GM23338 (cell line): ENCODE data around the gene CBFA2T2. TPM values are rescaled to one million over a fixed set of nuclear protein-coding genes. Genes with fewer than 3 reads are reported as not detected.

Experiments used
- ATAC-seq: fragments of 200-7000 bp; cut with Tn5 transposase; 3 replicates; pipeline ENCODE4 v1.9.1; 2020
- DNase-seq: peaks from one replicate; pipeline ENCODE4 v3.0.0-alpha.2; 2015; ENCODE audit warnings: low spot score
- H2AFZ ChIP-seq: fragments of 200-600 bp; sonication (generic); 2 replicates; pipeline ENCODE4 v1.8.0; 2016; ENCODE audit warnings: antibody characterized with exemption, mild to moderate bottlenecking, moderate library complexity
- H3F3A ChIP-seq: fragments of 200-600 bp; sonication (generic); replicated peaks from 2 replicates; pipeline ENCODE4 v1.8.0; 2017; ENCODE audit warnings: antibody characterized with exemption, mixed run types, low read depth
- H3K27ac ChIP-seq: fragments of 200-600 bp; sonication (generic); 2 replicates; pipeline ENCODE4 v1.6.1; 2016; ENCODE audit warnings: low read depth
- H3K27me3 ChIP-seq: fragments of 200-600 bp; sonication (generic); 2 replicates; pipeline ENCODE4 v1.8.0; 2016; ENCODE audit warnings: mild to moderate bottlenecking, mixed run types, moderate library complexity; ENCODE audit not compliant: insufficient read depth
- H3K36me3 ChIP-seq: fragments of 200-600 bp; sonication (generic); 2 replicates; pipeline ENCODE4 v1.8.0; 2016; ENCODE audit warnings: mild to moderate bottlenecking; ENCODE audit not compliant: insufficient read depth
- H3K4me1 ChIP-seq: fragments of 200-600 bp; sonication (generic); 2 replicates; pipeline ENCODE4 v1.8.0; 2016; ENCODE audit warnings: mild to moderate bottlenecking, moderate library complexity; ENCODE audit not compliant: insufficient read depth
- H3K4me2 ChIP-seq: fragments of 200-600 bp; sonication (generic); 2 replicates; pipeline ENCODE4 v1.7.1; 2017; ENCODE audit warnings: mixed run types
- H3K4me3 ChIP-seq: fragments of 200-600 bp; sonication (generic); 2 replicates; pipeline ENCODE4 v1.6.1; 2016; ENCODE audit warnings: mixed run types
- H3K79me2 ChIP-seq: fragments of 200-600 bp; sonication (generic); replicated peaks from 2 replicates; pipeline ENCODE4 v1.8.0; 2017; ENCODE audit warnings: mild to moderate bottlenecking; ENCODE audit not compliant: insufficient read depth
- H3K9me2 ChIP-seq: fragments of 200-600 bp; sonication (generic); 2 replicates; pipeline ENCODE4 v1.8.0; 2017; ENCODE audit not compliant: insufficient read depth
- H4K20me1 ChIP-seq: fragments of 200-600 bp; sonication (generic); replicated peaks from 2 replicates; pipeline ENCODE4 v1.8.0; 2017; ENCODE audit warnings: mild to moderate bottlenecking; ENCODE audit not compliant: insufficient read depth
- H3K27ac Mint-ChIP-seq: 2 replicates; pipeline ENCODE4 v1.8.0; 2020; ENCODE audit warnings: inconsistent platforms, mild to moderate bottlenecking, moderate library complexity, mixed read lengths
- H3K27me3 Mint-ChIP-seq: 3 replicates; pipeline ENCODE4 v1.8.0; 2022; ENCODE audit warnings: low read depth, mild to moderate bottlenecking, moderate library complexity, mixed read lengths, inconsistent platforms; ENCODE audit not compliant: insufficient read depth, poor library complexity
- H3K36me3 Mint-ChIP-seq: 3 replicates; pipeline ENCODE4 v1.8.0; 2021; ENCODE audit warnings: low read depth, mild to moderate bottlenecking, inconsistent platforms, moderate library complexity, mixed read lengths
- H3K4me1 Mint-ChIP-seq: 3 replicates; pipeline ENCODE4 v1.8.0; 2020; ENCODE audit warnings: mild to moderate bottlenecking, inconsistent platforms, mixed read lengths
- H3K4me3 Mint-ChIP-seq: 3 replicates; pipeline ENCODE4 v1.8.0; 2021; ENCODE audit warnings: moderate library complexity, mild to moderate bottlenecking, inconsistent platforms, mixed read lengths
- H3K9me3 Mint-ChIP-seq: 3 replicates; pipeline ENCODE4 v1.8.0; 2020; ENCODE audit warnings: moderate library complexity, mild to moderate bottlenecking, inconsistent platforms, mixed read lengths
- ETS1 ChIP-seq: IDR thresholded peaks from 2 replicates; pipeline ENCODE4 v1.6.1; 2016; ENCODE audit warnings: antibody characterized with exemption
- EZH2 ChIP-seq: fragments of 200-600 bp; sonication (generic); IDR thresholded peaks from one replicate; pipeline ENCODE4 v1.8.0; 2017; ENCODE audit warnings: antibody characterized with exemption, mild to moderate bottlenecking, low read depth; ENCODE audit not compliant: unreplicated experiment
- EZH2phosphoT487 ChIP-seq: fragments of 200-600 bp; sonication (generic); IDR thresholded peaks from one replicate; pipeline ENCODE4 v1.8.1; 2018; ENCODE audit warnings: antibody characterized with exemption; ENCODE audit not compliant: unreplicated experiment
- NANOG ChIP-seq: IDR thresholded peaks from 2 replicates; pipeline ENCODE4 v1.6.1; 2016; ENCODE audit warnings: antibody characterized with exemption, borderline replicate concordance
- STAT1 ChIP-seq: IDR thresholded peaks from one replicate; pipeline ENCODE4 v1.6.1; 2016; ENCODE audit warnings: antibody characterized with exemption; ENCODE audit not compliant: unreplicated experiment
- ZNF114 ChIP-seq: fragments of 250-450 bp; sonication (Bioruptor Pico); IDR thresholded peaks from 2 replicates; pipeline ENCODE4 v1.5.0; 2020; ENCODE audit warnings: mild to moderate bottlenecking, moderate library complexity
- ZNF462 ChIP-seq: fragments of 250-450 bp; sonication (Bioruptor Pico); IDR thresholded peaks from 2 replicates; pipeline ENCODE4 v1.5.0; 2020; ENCODE audit warnings: mild to moderate bottlenecking, moderate library complexity
- polyA plus RNA-seq: library from polyadenylated mRNA; unstranded; fragments of >200 nt; fragmentation: Nextera tagmentation; extraction: Ambion mirVana; gene quantifications from 2 replicates; pipeline ENCODE4 v1.2.1, GENCODE V29; 2016
- total RNA-seq: library from RNA; depleted of rRNA; stranded (reverse); fragments of >200 nt; shearing (Covaris generic); gene quantifications from 2 replicates; pipeline ENCODE4 v1.2.3, GENCODE V29; 2014

CBFA2T2 gene
- total and polyA plus RNA-seq, 2 experiments from 2014 or later = 12.7 to 15.8 TPM

DNA sequence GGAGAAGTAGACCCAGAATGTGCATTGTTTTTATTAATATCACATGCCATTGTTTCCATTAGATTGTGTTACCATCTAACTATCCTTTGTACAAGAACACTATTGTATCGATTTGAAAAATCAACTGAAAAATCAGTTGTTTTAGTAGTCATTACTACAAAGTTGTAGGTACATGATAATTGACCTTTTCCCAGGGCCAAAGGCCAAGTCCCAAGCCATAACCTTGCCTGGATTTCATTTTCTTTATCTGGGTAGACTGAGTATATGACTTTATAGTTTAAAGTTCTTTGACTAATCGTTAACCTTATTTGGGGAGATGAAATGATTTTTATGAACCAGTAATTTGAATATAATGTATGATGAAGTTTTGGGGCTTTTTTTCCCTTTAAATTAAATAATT, 93.2 kb downstream of the CBFA2T2 start:
- Mint-ChIP-seq H3K4me1 (peaks cover 9% of the 10 kb centered on the region; the same call in 2 of the 3 replicates), H3K4me3 (no peak overlapping the region), H3K27ac (no peak overlapping the region), H3K9me3 (no peaks in the 10 kb centered on the region), H3K36me3 (no peaks in the 10 kb centered on the region), H3K27me3 (no peaks in the 10 kb centered on the region)
- Histone ChIP-seq H3K27me3 (no peaks in the 10 kb centered on the region), H3F3A (no peaks in the 10 kb centered on the region), H3K4me1 (no peaks in the 10 kb centered on the region; the same call in none of the 2 replicates), H3K79me2 (no peaks in the 10 kb centered on the region), H3K27ac (no peak overlapping the region), H3K4me3 (no peak overlapping the region), H4K20me1 (no peaks in the 10 kb centered on the region), H3K4me2 (no peak overlapping the region), H3K9me2 (no peaks in the 10 kb centered on the region), H2AFZ (no peak overlapping the region), H3K36me3 (no peaks in the 10 kb centered on the region)
- ATAC-seq (no peak), DNase-seq (no peak)
- TF ChIP-seq ZNF114 (CRISPR knock-in tag) = no peak
- TF ChIP-seq ZNF462 (CRISPR knock-in tag) = no peak
- TF ChIP-seq EZH2 = no peak
- TF ChIP-seq NANOG = no peak
- no peak for TF ChIP-seq ETS1
- no peak for TF ChIP-seq EZH2phosphoT487
- no peak for TF ChIP-seq STAT1
